Measurements from ENCODE around the gene PHACTR1.
"Not testable (repeated sequence)": the region's sequence is repeated elsewhere in the genome, so short reads cannot be mapped to it uniquely, and the experiment has no call there.

The PHACTR1 gene

GRCh38 chr6:12716298-12716916 is at the start of gene PHACTR1:
TSS of gene PHACTR1 (plus strand) at chr6:12716767.
- DNase-seq (ENCODE audit: low read depth): no peak

GRCh38 chr6:12666886-12667285 is 49.7 kb upstream of the PHACTR1 start:
- DNase-seq (ENCODE audit: low read depth): no peak

GRCh38 chr6:12675931-12676330 is 40.6 kb upstream of the PHACTR1 start:
- DNase-seq (ENCODE audit: low read depth): no peak

GRCh38 chr6:12679341-12679740 is 37.2 kb upstream of the PHACTR1 start:
- no peak for DNase-seq (ENCODE audit: low read depth)

GRCh38 chr6:12693122-12693521 is 23.4 kb upstream of the PHACTR1 start:
- DNase-seq (ENCODE audit: low read depth): no peak

GRCh38 chr6:12698298-12698697 is 18.3 kb upstream of the PHACTR1 start:
- DNase-seq (ENCODE audit: low read depth): no peak

GRCh38 chr6:12704946-12705345 is 11.6 kb upstream of the PHACTR1 start:
- DNase-seq (ENCODE audit: low read depth): no peak

- DNase-seq (ENCODE audit: low read depth): no peak
Measured at GRCh38 chr6:12709116-12709515, 7.5 kb upstream of the PHACTR1 start.

- no peak for DNase-seq (ENCODE audit: low read depth)
Measured at GRCh38 chr6:12709556-12710232, 6.9 kb upstream of the PHACTR1 start.

GRCh38 chr6:12710921-12711320 is 5.6 kb upstream of the PHACTR1 start:
- DNase-seq (ENCODE audit: low read depth): no peak

- DNase-seq (ENCODE audit: low read depth): no peak
Measured at GRCh38 chr6:12714022-12714421, 2.5 kb upstream of the PHACTR1 start.

GRCh38 chr6:12715437-12715836 is 1.1 kb upstream of the PHACTR1 start:
- DNase-seq (ENCODE audit: low read depth): no peak

GRCh38 chr6:12717356-12717755 is 789 bp downstream of the PHACTR1 start:
- no peak for DNase-seq (ENCODE audit: low read depth)

GRCh38 chr6:12718015-12718414 is 1.4 kb downstream of the PHACTR1 start:
- DNase-seq (ENCODE audit: low read depth): no peak

- DNase-seq (ENCODE audit: low read depth): no peak
Measured at GRCh38 chr6:12719017-12719416, 2.5 kb downstream of the PHACTR1 start.

GRCh38 chr6:12720310-12720709 is 3.7 kb downstream of the PHACTR1 start:
- no peak for DNase-seq (ENCODE audit: low read depth)

- no peak for DNase-seq (ENCODE audit: low read depth)
Measured at GRCh38 chr6:12725263-12725662, 8.7 kb downstream of the PHACTR1 start.

- no peak for DNase-seq (ENCODE audit: low read depth)
Measured at GRCh38 chr6:12729467-12729866, 12.9 kb downstream of the PHACTR1 start.

GRCh38 chr6:12730809-12731208 is 14.2 kb downstream of the PHACTR1 start:
- DNase-seq (ENCODE audit: low read depth): not testable (repeated sequence)

GRCh38 chr6:12733876-12734275 is 17.3 kb downstream of the PHACTR1 start:
- DNase-seq (ENCODE audit: low read depth): no peak

- no peak for DNase-seq (ENCODE audit: low read depth)
Measured at GRCh38 chr6:12735786-12736185, 19.2 kb downstream of the PHACTR1 start.

- DNase-seq (ENCODE audit: low read depth): no peak
Measured at GRCh38 chr6:12748411-12748810, 31.8 kb downstream of the PHACTR1 start.

- no peak for DNase-seq (ENCODE audit: low read depth)
Measured at GRCh38 chr6:12748815-12749521, 32.4 kb downstream of the PHACTR1 start.
